Natural killer cell (primary cell): Measurements from ENCODE around the gene ARID1B. TPM values are rescaled to one million over a fixed set of nuclear protein-coding genes. Genes with fewer than 3 reads are reported as not detected.

Experiments used
- ATAC-seq, 3 donors: fragments of 150-1000 bp in 2 of 3; fragments of 200-7000 bp in 1 of 3; cut with Tn5 transposase; 1 replicate in 1 of 3; 2 replicates in 2 of 3; pipeline ENCODE4 v1.10.0; 2021; ENCODE audit warnings: mild to moderate bottlenecking in 2 of 3, moderate library complexity in 2 of 3
- DNase-seq, 2 donors: peaks; one replicate each; pipeline versions ENCODE4 v3.0.0 to v3.0.0-alpha.2; 2013 to 2021; ENCODE audit warnings: mixed read lengths in 1 of 2
- H3K27ac ChIP-seq: one replicate; pipeline ENCODE4 v1.5.1; 2013; ENCODE audit warnings: mild to moderate bottlenecking, low read length
- H3K27me3 ChIP-seq: one replicate; pipeline ENCODE4 v1.6.1; 2013; ENCODE audit warnings: low read length; ENCODE audit not compliant: control insufficient read depth, insufficient read depth
- H3K36me3 ChIP-seq: one replicate; pipeline ENCODE4 v1.6.1; 2013; ENCODE audit warnings: low read length; ENCODE audit not compliant: control insufficient read depth, insufficient read depth
- H3K4me1 ChIP-seq: one replicate; pipeline ENCODE4 v1.6.1; 2013; ENCODE audit warnings: low read length; ENCODE audit not compliant: control insufficient read depth, insufficient read depth
- H3K4me3 ChIP-seq: one replicate; pipeline ENCODE4 v1.5.1; 2013; ENCODE audit warnings: low read length
- H3K9me3 ChIP-seq: one replicate; pipeline ENCODE4 v1.6.1; 2013; ENCODE audit warnings: low read length; ENCODE audit not compliant: control insufficient read depth, insufficient read depth
- H3K27ac Mint-ChIP-seq, 2 donors: one replicate each; pipeline ENCODE4 v1.8.0; 2022; ENCODE audit warnings: mild to moderate bottlenecking in 2 of 2, mixed read lengths in 2 of 2, moderate library complexity in 1 of 2
- H3K27me3 Mint-ChIP-seq, 2 donors: one replicate each; pipeline ENCODE4 v1.8.0; 2022; ENCODE audit warnings: low read depth in 2 of 2, mixed read lengths in 2 of 2
- H3K36me3 Mint-ChIP-seq: one replicate; pipeline ENCODE4 v1.8.0; 2022; ENCODE audit warnings: mixed read lengths
- H3K4me1 Mint-ChIP-seq, 2 donors: one replicate each; pipeline ENCODE4 v1.8.0; 2022; ENCODE audit warnings: mixed read lengths in 2 of 2
- H3K4me3 Mint-ChIP-seq: one replicate; pipeline ENCODE4 v1.8.0; 2022; ENCODE audit warnings: mild to moderate bottlenecking, moderate library complexity, mixed read lengths
- H3K9me3 Mint-ChIP-seq, 2 donors: one replicate each; pipeline ENCODE4 v1.8.0; 2022; ENCODE audit warnings: mixed read lengths in 2 of 2
- CTCF ChIP-seq: fragments of 200-600 bp; IDR thresholded peaks from one replicate; pipeline ENCODE4 v1.8.0; 2022; ENCODE audit warnings: antibody characterized with exemption
- WGBS: methylation state at CpG from one replicate; pipeline ENCODE4 v1.1.7; 2013; ENCODE audit warnings: missing lambda C conversion rate; ENCODE audit not compliant: insufficient coverage; 5-methylcytosine and 5-hydroxymethylcytosine counted together
- intact Hi-C: fragments of 100-400 bp; cut with micrococcal nuclease; formaldehyde crosslinking; loops from one replicate; pipeline ENCODE4 v1.14.2; 2022
- total RNA-seq, 4 donors: library from RNA; stranded (reverse); fragments of 120-200 nt in 1 of 4; gene quantifications; one replicate each; pipeline versions ENCODE4 v1.2.3 to v1.2.4, GENCODE V29; 2013 to 2022

The ARID1B gene
- total RNA-seq, 3 donors from 2014 or later (not counting 1 experiment from before 2014, with no cell fraction given): 180 to 201 (median 189) TPM

GRCh38 chr6:157225575-157225995 lies 448.4 kb downstream of the ARID1B start:
- Mint-ChIP-seq H3K9me3 (no peaks in the 10 kb centered on the region), H3K4me1 (peaks cover 28 to 39% of the 10 kb centered on the region in 2 donors), H3K36me3 (no peaks in the 10 kb centered on the region), H3K27ac (no peak overlapping the region), H3K4me3 (no peak overlapping the region), H3K27me3 (peaks cover 17 to 22% of the 10 kb centered on the region in 2 donors)
- no peaks in the 10 kb centered on the region for H3K9me3 ChIP-seq
- 96% methylated on average over 12 of the region's 12 CpGs for WGBS
- H3K4me1 ChIP-seq: peaks cover 44% of the 10 kb centered on the region
- no peak overlapping the region for H3K4me3 ChIP-seq
- H3K27me3 ChIP-seq: peaks cover 2% of the 10 kb centered on the region
- intact Hi-C loops: no loop called here
- H3K36me3 ChIP-seq: no peaks in the 10 kb centered on the region
- no peak for TF ChIP-seq CTCF
- no peak overlapping the region for H3K27ac ChIP-seq
- DNase-seq (no peak), ATAC-seq (no peak)

DNA sequence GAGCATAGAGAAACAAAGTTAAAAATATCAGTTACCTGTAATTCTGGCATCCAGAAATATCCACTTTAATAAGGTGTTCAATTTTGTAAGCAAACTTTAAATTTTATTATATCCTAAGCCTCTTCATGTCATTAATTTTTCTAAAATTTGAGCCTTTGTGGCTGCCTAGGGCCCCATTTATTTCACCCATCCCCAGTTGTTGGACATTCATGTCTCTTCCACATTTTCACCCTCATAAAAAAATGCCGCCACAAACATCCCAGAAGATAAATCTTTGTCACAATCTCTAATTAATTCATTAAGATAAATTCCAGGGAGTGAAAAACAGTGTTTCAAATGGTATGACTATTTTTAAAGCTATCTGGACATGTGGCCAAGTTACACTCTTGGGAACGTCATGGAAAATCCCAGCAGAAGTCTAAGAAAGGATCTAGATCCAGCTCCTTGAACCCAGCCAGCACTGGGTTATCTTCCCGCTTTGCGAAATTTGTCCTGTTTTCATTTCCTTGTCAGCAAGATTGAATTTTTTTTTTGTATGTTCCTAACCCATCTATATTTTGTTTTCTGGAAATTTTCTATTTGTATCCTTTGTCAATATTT lies 448.9 kb downstream of the ARID1B start:
- H3K36me3 ChIP-seq: no peaks in the 10 kb centered on the region
- H3K4me1 Mint-ChIP-seq: peaks cover 28 to 33% of the 10 kb centered on the region in 2 donors
- H3K27me3 Mint-ChIP-seq: peaks cover 17 to 22% of the 10 kb centered on the region in 2 donors
- ATAC-seq (no peak), DNase-seq (no peak)
- no peak overlapping the region for H3K4me3 ChIP-seq
- no peaks in the 10 kb centered on the region for H3K9me3 Mint-ChIP-seq
- H3K4me3 Mint-ChIP-seq: no peak overlapping the region
- no peaks in the 10 kb centered on the region for H3K9me3 ChIP-seq
- TF ChIP-seq CTCF: no peak
- H3K36me3 Mint-ChIP-seq: no peaks in the 10 kb centered on the region
- H3K27me3 ChIP-seq: peaks cover 2% of the 10 kb centered on the region
- H3K27ac Mint-ChIP-seq: no peak overlapping the region
- 98% methylated on average over 3 of the region's 4 CpGs for WGBS
- H3K4me1 ChIP-seq: peaks cover 39% of the 10 kb centered on the region
- H3K27ac ChIP-seq: no peak overlapping the region
- intact Hi-C loops: no loop called here

GRCh38 chr6:157226761-157227160 lies 449.6 kb downstream of the ARID1B start:
- no peak for TF ChIP-seq CTCF
- 78% methylated on average over 4 of the region's 4 CpGs for WGBS
- intact Hi-C loops: no loop called here

More at GRCh38 chr6:157226761-157227160, 449.6 kb downstream of the ARID1B start:
- Mint-ChIP-seq H3K27me3 (peaks cover 17 to 24% of the 10 kb centered on the region in 2 donors), H3K36me3 (no peaks in the 10 kb centered on the region), H3K4me3 (no peak overlapping the region), H3K4me1 (peaks cover 23 to 27% of the 10 kb centered on the region in 2 donors), H3K27ac (no peak overlapping the region), H3K9me3 (no peaks in the 10 kb centered on the region)
- H3K9me3 ChIP-seq: no peaks in the 10 kb centered on the region
- no peaks in the 10 kb centered on the region for H3K36me3 ChIP-seq
- DNase-seq: no peak
- no peak overlapping the region for H3K4me3 ChIP-seq
- H3K27ac ChIP-seq: no peak overlapping the region
- peaks cover 34% of the 10 kb centered on the region for H3K4me1 ChIP-seq
- ATAC-seq: no peak
- H3K27me3 ChIP-seq: peaks cover under 1% of the 10 kb centered on the region
